Measurements from ENCODE around the gene VASH2. TPM values are rescaled to one million over a fixed set of nuclear protein-coding genes. Genes with fewer than 3 reads are reported as not detected.

VASH2 gene
- total and polyA plus RNA-seq, 2 of the 8 experiments (the other 6 are each of a cell fraction or from before 2014, with no cell fraction given), result 44.0 to 187 TPM

DNA sequence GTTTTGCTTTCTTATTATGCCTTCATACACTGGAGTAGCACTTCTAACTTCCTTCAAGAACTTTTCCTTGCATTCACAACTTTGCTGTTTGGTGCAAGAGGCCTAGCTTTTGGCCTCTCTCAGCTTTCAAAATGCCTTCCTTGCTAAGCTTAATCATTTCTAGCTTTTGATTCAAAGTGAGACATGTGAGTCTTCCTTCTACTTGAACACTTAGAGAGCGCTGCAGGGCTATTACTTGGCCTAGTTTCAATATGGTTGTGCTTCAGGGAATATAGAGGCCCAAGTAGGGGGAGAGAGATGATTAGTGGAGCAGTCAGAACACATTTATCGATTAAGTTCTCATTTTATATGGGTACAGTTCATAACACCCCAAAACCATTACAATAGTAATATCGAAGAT lies 52.9 kb downstream of the VASH2 start:
- DNase-seq (ENCODE audit: low read depth in 1 of 2, low spot score in 2 of 2), result no peak
- Histone ChIP-seq H4K5ac (ENCODE audit: insufficient read length, low read depth, low read length) (no peak overlapping the region), H2AK5ac (ENCODE audit: low read depth, low read length) (no peak overlapping the region), H3K4me1 (replicated peaks in 1 of 4; ENCODE audit: control insufficient read depth in 3 of 4, insufficient read depth in 4 of 4, low read length in 3 of 4) (no peaks in the 10 kb centered on the region), H3K56ac (replicated peaks; ENCODE audit: insufficient read length, low read depth, low read length) (no peak overlapping the region), H4K8ac (ENCODE audit: extremely low read depth, insufficient read depth, low read length) (no peak overlapping the region), H4K91ac (replicated peaks; ENCODE audit: insufficient read length, low read length) (no peak overlapping the region), H3K79me2 (ENCODE audit: control insufficient read depth in 1 of 2, insufficient read depth in 2 of 2, low read length in 2 of 2) (no peaks in the 10 kb centered on the region), H2BK20ac (ENCODE audit: low read length) (no peak overlapping the region), H3K9me3 (ENCODE audit: insufficient read depth in 2 of 2, low read depth in 1 of 2, low read length in 1 of 2) (no peaks in the 10 kb centered on the region), H2BK15ac (ENCODE audit: low read length) (no peak overlapping the region), H3K23ac (ENCODE audit: insufficient read length) (no peak overlapping the region), H3K27ac (ENCODE audit: low read depth, low read length) (no peak overlapping the region), H3K79me1 (ENCODE audit: low read depth, low read length) (no peaks in the 10 kb centered on the region), H3K23me2 (ENCODE audit: low read depth, low read length) (no peaks in the 10 kb centered on the region), H3K14ac (ENCODE audit: insufficient read length) (no peak overlapping the region), H3K4me3 (ENCODE audit: extremely low read depth in 1 of 4, insufficient read depth in 2 of 4, low read depth in 3 of 4, low read length in 4 of 4) (no peak overlapping the region), H2AFZ (ENCODE audit: low read length) (no peak overlapping the region), H2BK12ac (ENCODE audit: low read depth, low read length) (no peak overlapping the region), H3K4me2 (ENCODE audit: insufficient read depth in 1 of 2, low read depth in 2 of 2, low read length in 2 of 2) (no peak overlapping the region), H3K9ac (replicated peaks in 1 of 4; ENCODE audit: extremely low read depth in 1 of 4, low read depth in 3 of 4, low read length in 3 of 4) (no peak overlapping the region), H2BK120ac (replicated peaks; ENCODE audit: low read depth, low read length) (no peak overlapping the region), H2BK5ac (ENCODE audit: low read depth, low read length) (no peak overlapping the region), H3K27me3 (replicated peaks in 1 of 4; ENCODE audit: control insufficient read depth in 3 of 4, extremely low read depth in 1 of 4, insufficient read depth in 3 of 4, low read length in 3 of 4) (no peaks in the 10 kb centered on the region), H3K18ac (ENCODE audit: extremely low read depth, low read length) (no peak overlapping the region), H3K36me3 (ENCODE audit: control insufficient read depth in 2 of 4, insufficient read depth in 4 of 4, low read length in 3 of 4) (peaks cover 2 to 51% (median 14%) of the 10 kb centered on the region in 4 experiments; a peak in 7 of 8 replicates), H3K4ac (replicated peaks; ENCODE audit: insufficient read length, low read depth, low read length) (no peak overlapping the region), H4K20me1 (replicated peaks in 1 of 2; ENCODE audit: control insufficient read depth in 1 of 2, insufficient read depth in 2 of 2, low read length in 2 of 2) (no peaks in the 10 kb centered on the region)
- WGBS, 2 experiments (ENCODE audit: extremely low coverage in 1 of 2, insufficient coverage in 1 of 2, insufficient read length in 1 of 2, insufficient replicate concordance in 2 of 2, low coverage in 1 of 2, low lambda C conversion rate in 2 of 2, missing lambda C conversion rate in 1 of 2), result 94% methylated on average over 3 of the region's 3 CpGs; no CpG with 5 or more reads in 1 of the 2 experiments
- CTCF ChIA-PET (ENCODE audit: partially characterized antibody), result interaction anchor here (0.6 to 1.6 kb wide), 6 partner anchors 8 to 326 kb away, joined by 3 to 5 read pairs (median 3); no protein-coding TSS in a partner anchor
- POLR2A ChIA-PET (ENCODE audit: partially characterized antibody), result interaction anchor here (0.8 to 2.1 kb wide), 8 partner anchors 8 to 385 kb away, joined by 3 to 7 read pairs (median 4); no protein-coding TSS in a partner anchor
- no peak for FAIRE-seq
- TF ChIP-seq, protein P1, sequence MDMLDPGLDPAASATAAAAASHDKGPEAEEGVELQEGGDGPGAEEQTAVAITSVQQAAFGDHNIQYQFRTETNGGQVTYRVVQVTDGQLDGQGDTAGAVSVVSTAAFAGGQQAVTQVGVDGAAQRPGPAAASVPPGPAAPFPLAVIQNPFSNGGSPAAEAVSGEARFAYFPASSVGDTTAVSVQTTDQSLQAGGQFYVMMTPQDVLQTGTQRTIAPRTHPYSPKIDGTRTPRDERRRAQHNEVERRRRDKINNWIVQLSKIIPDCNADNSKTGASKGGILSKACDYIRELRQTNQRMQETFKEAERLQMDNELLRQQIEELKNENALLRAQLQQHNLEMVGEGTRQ (IDR thresholded peaks at IDR 0.05; ENCODE audit: low read length), result no peak
- TF ChIP-seq RXRA (IDR thresholded peaks at IDR 0.05; ENCODE audit: insufficient read depth, low read depth, low read length) (no peak), SIX5 (IDR thresholded peaks at IDR 0.05; ENCODE audit: low read depth, low read length) (no peak), ASH2L (IDR thresholded peaks at IDR 0.05; ENCODE audit: low read length) (no peak), NANOG (IDR thresholded peaks at IDR 0.05; ENCODE audit: insufficient read depth, low read depth, low read length, poor library complexity, severe bottlenecking) (no peak), ATF2 (IDR thresholded peaks at IDR 0.05; ENCODE audit: low read length) (no peak), BRCA1 (IDR thresholded peaks at IDR 0.05; ENCODE audit: low read depth, low read length) (no peak), RFX5 (IDR thresholded peaks at IDR 0.05; ENCODE audit: borderline replicate concordance, low read depth, low read length) (no peak), EZH2 (IDR thresholded peaks at IDR 0.05; ENCODE audit: low read depth, low read length, severe bottlenecking) (no peak), TBP (IDR thresholded peaks at IDR 0.05; ENCODE audit: low read depth, low read length) (no peak), KDM5A (IDR thresholded peaks at IDR 0.05; ENCODE audit: low read length) (no peak)
